Measurements from ENCODE around the gene EXOC3L4. TPM values are rescaled to one million over a fixed set of nuclear protein-coding genes. Genes with fewer than 3 reads are reported as not detected.

EXOC3L4 gene
- total and polyA plus RNA-seq, 9 of the 15 experiments (the other 6 are each of a cell fraction or from before 2014, with no cell fraction given) = 0.10 to 6.7 (median 0.98) TPM; not detected in 1

- TF ChIP-seq DEAF1 (CRISPR knock-in tag; IDR thresholded peaks at IDR 0.05) (no peak), NR2C1 (IDR thresholded peaks at IDR 0.05) (peak; percentile 70; the same call in 1 of the 2 replicates), NR2C1 (tag; IDR thresholded peaks at IDR 0.05) (no peak), FIP1L1 (IDR thresholded peaks at IDR 0.05; ENCODE audit: low read depth, low read length, poor library complexity, severe bottlenecking) (no peak), NFE2L1 (tag; IDR thresholded peaks at IDR 0.05; ENCODE audit: borderline replicate concordance, low read depth) (peak; percentile 52; the same call in 1 of the 2 replicates), NEUROD1 (IDR thresholded peaks at IDR 0.05; ENCODE audit: borderline replicate concordance, low read depth, low read length, partially characterized antibody) (no peak), HSF4 (CRISPR knock-in tag; IDR thresholded peaks at IDR 0.05; ENCODE audit: borderline replicate concordance) (no peak), BCOR (IDR thresholded peaks at IDR 0.05) (no peak), ZSCAN32 (CRISPR knock-in tag; IDR thresholded peaks at IDR 0.05) (no peak), E2F1 (CRISPR knock-in tag; IDR thresholded peaks at IDR 0.05) (no peak), ZNF311 (CRISPR knock-in tag; IDR thresholded peaks at IDR 0.05) (no peak), CBX5 (IDR thresholded peaks at IDR 0.05; ENCODE audit: borderline replicate concordance, low read depth) (no peak), HNRNPUL1 (IDR thresholded peaks at IDR 0.05; ENCODE audit: low read length) (no peak), DLX4 (CRISPR knock-in tag; IDR thresholded peaks at IDR 0.05) (no peak), ESRRB (CRISPR knock-in tag; IDR thresholded peaks at IDR 0.05; ENCODE audit: borderline replicate concordance) (no peak), ZBTB2 (IDR thresholded peaks at IDR 0.05) (0 out of 2 replicates have a peak, but pooled peaks have one; percentile 44), COPS2 (conservative IDR thresholded peaks at IDR 0.05) (no peak), ADNP (tag; IDR thresholded peaks at IDR 0.05) (no peak), ZNF445 (CRISPR knock-in tag; IDR thresholded peaks at IDR 0.05; ENCODE audit: low read depth) (no peak), NFE2 (IDR thresholded peaks at IDR 0.05; ENCODE audit: low read depth) (peak; percentile 96), GTF2B (IDR thresholded peaks at IDR 0.05; ENCODE audit: extremely low read depth, insufficient read length) (no peak)
- TF ChIP-seq, protein P1, sequence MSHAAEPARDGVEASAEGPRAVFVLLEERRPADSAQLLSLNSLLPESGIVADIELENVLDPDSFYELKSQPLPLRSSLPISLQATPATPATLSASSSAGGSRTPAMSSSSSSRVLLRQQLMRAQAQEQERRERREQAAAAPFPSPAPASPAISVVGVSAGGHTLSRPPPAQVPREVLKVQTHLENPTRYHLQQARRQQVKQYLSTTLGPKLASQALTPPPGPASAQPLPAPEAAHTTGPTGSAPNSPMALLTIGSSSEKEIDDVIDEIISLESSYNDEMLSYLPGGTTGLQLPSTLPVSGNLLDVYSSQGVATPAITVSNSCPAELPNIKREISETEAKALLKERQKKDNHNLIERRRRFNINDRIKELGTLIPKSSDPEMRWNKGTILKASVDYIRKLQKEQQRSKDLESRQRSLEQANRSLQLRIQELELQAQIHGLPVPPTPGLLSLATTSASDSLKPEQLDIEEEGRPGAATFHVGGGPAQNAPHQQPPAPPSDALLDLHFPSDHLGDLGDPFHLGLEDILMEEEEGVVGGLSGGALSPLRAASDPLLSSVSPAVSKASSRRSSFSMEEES (CRISPR knock-in tag; IDR thresholded peaks at IDR 0.05) = no peak; the same call in 1 of the 2 replicates
These were observed 24.3 kb downstream of the EXOC3L4 start (continued) for GRCh38 chr14:103118663-103119404.
